Liver (tissue), 9 donors: Measurements from ENCODE around the gene GFOD2. TPM values are rescaled to one million over a fixed set of nuclear protein-coding genes. Genes with fewer than 3 reads are reported as not detected.

Source experiments
- DNase-seq: peaks from one replicate; pipeline ENCODE4 v3.0.0-alpha.2; 2017; ENCODE audit warnings: low spot score
- H3K27ac ChIP-seq, 2 donors: one replicate each; pipeline ENCODE4 v1.7.0; 2013; ENCODE audit warnings: inconsistent platforms in 2 of 2, low read length in 2 of 2, control low read depth in 1 of 2, low read depth in 1 of 2, mild to moderate bottlenecking in 1 of 2
- H3K27me3 ChIP-seq, 4 donors: one replicate each; pipeline versions ENCODE4 v1.6.1 to v1.7.0; 2013; ENCODE audit warnings: low read length in 3 of 4, inconsistent platforms in 1 of 4, mild to moderate bottlenecking in 1 of 4, moderate library complexity in 1 of 4; ENCODE audit not compliant: control insufficient read depth in 4 of 4, insufficient read depth in 4 of 4
- H3K36me3 ChIP-seq, 4 donors: one replicate each; pipeline versions ENCODE4 v1.6.1 to v1.7.0; 2013; ENCODE audit warnings: low read length in 3 of 4, mild to moderate bottlenecking in 3 of 4, low read depth in 1 of 4, moderate library complexity in 1 of 4; ENCODE audit not compliant: control insufficient read depth in 4 of 4, insufficient read depth in 3 of 4
- H3K4me1 ChIP-seq, 4 donors: one replicate each; pipeline versions ENCODE4 v1.6.1 to v1.7.0; 2013; ENCODE audit warnings: low read length in 3 of 4, mild to moderate bottlenecking in 3 of 4, moderate library complexity in 1 of 4; ENCODE audit not compliant: control insufficient read depth in 4 of 4, insufficient read depth in 4 of 4
- H3K4me3 ChIP-seq, 3 donors: one replicate each; pipeline versions ENCODE4 v1.6.1 to v1.7.0; 2013; ENCODE audit warnings: low read length in 3 of 3, control low read depth in 1 of 3, low read depth in 1 of 3, mild to moderate bottlenecking in 1 of 3
- H3K9ac ChIP-seq, 2 donors: one replicate each; pipeline ENCODE4 v1.7.0; 2013; ENCODE audit warnings: low read length in 2 of 2, mild to moderate bottlenecking in 2 of 2, moderate library complexity in 2 of 2, control low read depth in 1 of 2, low read depth in 1 of 2
- H3K9me3 ChIP-seq, 4 donors: one replicate each; pipeline versions ENCODE4 v1.6.1 to v1.7.0; 2013; ENCODE audit warnings: low read length in 3 of 4; ENCODE audit not compliant: control insufficient read depth in 4 of 4
- ATF3 ChIP-seq: IDR thresholded peaks from 2 replicates; pipeline ENCODE4 v1.6.1; 2016; ENCODE audit warnings: antibody characterized with exemption
- CTCF ChIP-seq: fragments of 150-350 bp; IDR thresholded peaks from 2 replicates; pipeline ENCODE4 v1.5.1; 2017; ENCODE audit warnings: improper control_type of control experiment, low read depth, low read length; ENCODE audit not compliant: missing input control
- EGR1 ChIP-seq, 2 donors: IDR thresholded peaks; 2 replicates each; pipeline ENCODE4 v1.6.1; 2016 to 2018; ENCODE audit warnings: antibody characterized with exemption in 2 of 2, low read depth in 2 of 2
- FOXA1 ChIP-seq: IDR thresholded peaks from 2 replicates; pipeline ENCODE4 v1.6.1; 2016; ENCODE audit warnings: antibody characterized with exemption
- FOXA2 ChIP-seq: IDR thresholded peaks from 2 replicates; pipeline ENCODE4 v1.6.1; 2016; ENCODE audit warnings: antibody characterized with exemption
- GABPA ChIP-seq, 2 donors: IDR thresholded peaks in 1 of 2; conservative IDR thresholded peaks in 1 of 2; 2 replicates each; pipeline ENCODE4 v1.6.1; 2016; ENCODE audit warnings: antibody characterized with exemption in 2 of 2, mild to moderate bottlenecking in 1 of 2, moderate library complexity in 1 of 2
- HNF4A ChIP-seq, 2 donors: conservative IDR thresholded peaks; 2 replicates each; pipeline ENCODE4 v1.6.1; 2016; ENCODE audit warnings: antibody characterized with exemption in 2 of 2, mild to moderate bottlenecking in 2 of 2
- HNF4G ChIP-seq: IDR thresholded peaks from 2 replicates; pipeline ENCODE4 v1.6.1; 2016; ENCODE audit warnings: antibody characterized with exemption
- JUND ChIP-seq, 2 donors: IDR thresholded peaks; 2 replicates each; pipeline ENCODE4 v1.6.1; 2016; ENCODE audit warnings: antibody characterized with exemption in 2 of 2
- MAX ChIP-seq: IDR thresholded peaks from 2 replicates; pipeline ENCODE4 v1.6.1; 2016; ENCODE audit warnings: antibody characterized with exemption
- NR2F2 ChIP-seq: IDR thresholded peaks from 2 replicates; pipeline ENCODE4 v1.6.1; 2016; ENCODE audit warnings: antibody characterized with exemption
- RAD21 ChIP-seq, 2 donors: IDR thresholded peaks; 2 replicates each; pipeline ENCODE4 v1.6.1; 2016; ENCODE audit warnings: antibody characterized with exemption in 2 of 2, mild to moderate bottlenecking in 2 of 2
- REST ChIP-seq: IDR thresholded peaks from 2 replicates; pipeline ENCODE4 v1.6.1; 2016; ENCODE audit warnings: antibody characterized with exemption, mild to moderate bottlenecking
- RXRA ChIP-seq, 2 donors: IDR thresholded peaks; 2 replicates each; pipeline ENCODE4 v1.6.1; 2017 to 2018; ENCODE audit warnings: antibody characterized with exemption in 2 of 2, mild to moderate bottlenecking in 1 of 2
- SP1 ChIP-seq: IDR thresholded peaks from 2 replicates; pipeline ENCODE4 v1.6.1; 2018; ENCODE audit warnings: antibody characterized with exemption, mild to moderate bottlenecking
- TAF1 ChIP-seq: conservative IDR thresholded peaks from 2 replicates; pipeline ENCODE4 v1.6.1; 2016; ENCODE audit warnings: antibody characterized with exemption, mild to moderate bottlenecking
- YY1 ChIP-seq: IDR thresholded peaks from 2 replicates; pipeline ENCODE4 v1.6.1; 2016; ENCODE audit warnings: antibody characterized with exemption, mild to moderate bottlenecking
- ZBTB33 ChIP-seq: IDR thresholded peaks from 2 replicates; pipeline ENCODE4 v1.6.1; 2016; ENCODE audit warnings: antibody characterized with exemption
- WGBS: extraction: QIAGEN DNeasy Blood & Tissue Kit; methylation state at CpG from one replicate; pipeline ENCODE4 v1.1.7; 2013; 5-methylcytosine and 5-hydroxymethylcytosine counted together
- polyA plus RNA-seq, 2 donors: library from polyadenylated mRNA; stranded (reverse) in 1 of 2; unstranded in 1 of 2; fragments of 200-250 nt in 1 of 2; fragments of >200 nt in 1 of 2; fragmentation: Nextera tagmentation in 1 of 2; extraction: Ambion mirVana in 1 of 2; gene quantifications; one replicate each; pipeline versions ENCODE4 v1.2.1 to v1.2.3, GENCODE V29; 2013 to 2015
- total RNA-seq, 2 donors: library from RNA; depleted of rRNA; stranded (reverse); fragments of >200 nt; gene quantifications; one replicate each; pipeline ENCODE4 v1.2.3, GENCODE V29; 2014
- donor health status: healthy.
- donor health status: healthy.
- donor health status: healthy.
- donor health status: healthy.
- donor health status: healthy.

Gene GFOD2
- total and polyA plus RNA-seq, 4 donors: 12.7 to 48.8 (median 28.9) TPM

- H3K27ac ChIP-seq: peak overlapping the region; percentile 48 to 92
- TF ChIP-seq REST: no peak
- no peak for TF ChIP-seq EGR1 (IDR thresholded peaks at IDR 0.05; ENCODE audit: low read depth in 2 of 2)
- no peak for TF ChIP-seq YY1
- no peak for TF ChIP-seq FOXA2
- no peak for TF ChIP-seq TAF1
- TF ChIP-seq HNF4A (conservative IDR thresholded peaks at IDR 0.05): no peak
- no peak for TF ChIP-seq NR2F2
- TF ChIP-seq RXRA (IDR thresholded peaks at IDR 0.05): no peak
- TF ChIP-seq FOXA1: no peak
- TF ChIP-seq HNF4G: no peak
- no peak for TF ChIP-seq CTCF
- no peak for TF ChIP-seq GABPA (IDR thresholded peaks at IDR 0.05 in 1 of 2, conservative IDR thresholded peaks at IDR 0.05 in 1 of 2)
- no peak for TF ChIP-seq RAD21 (IDR thresholded peaks at IDR 0.05)
- TF ChIP-seq ZBTB33: no peak
- TF ChIP-seq JUND (IDR thresholded peaks at IDR 0.05): no peak
- TF ChIP-seq SP1: no peak
- TF ChIP-seq ATF3: no peak
- no peak for TF ChIP-seq MAX
- 93% methylated on average over 22 of the region's 22 CpGs for WGBS
- peaks cover 13 to 34% (median 23%) of the 10 kb centered on the region in 4 donors for H3K4me1 ChIP-seq
- peaks cover 12 to 44% (median 34%) of the 10 kb centered on the region in 4 donors for H3K36me3 ChIP-seq
- no peaks in the 10 kb centered on the region for H3K27me3 ChIP-seq
- no peak overlapping the region for H3K9ac ChIP-seq
- H3K4me3 ChIP-seq: no peak overlapping the region
- DNase-seq: no peak
- no peaks in the 10 kb centered on the region for H3K9me3 ChIP-seq
Measured at GRCh38 chr16:67727521-67728485, 8.7 kb upstream of the GFOD2 start.
